K562 (cell line): ENCODE results near the gene RUVBL1. TPM values are rescaled to one million over a fixed set of nuclear protein-coding genes. Genes with fewer than 3 reads are reported as not detected.

Experiments
- ATF3 ChIP-seq, 2 experiments: fragments of 450-650 bp in 1 of 2; sonication (generic) in 1 of 2; formaldehyde crosslinking in 1 of 2; IDR thresholded peaks in 1 of 2; conservative IDR thresholded peaks in 1 of 2; 2 replicates each; pipeline versions ENCODE4 v1.6.1 to v1.8.1; 2016 to 2023; ENCODE audit warnings: mild to moderate bottlenecking in 2 of 2, moderate library complexity in 2 of 2, inconsistent platforms in 1 of 2, missing genetic modification reagents in 1 of 2
- DIDO1 ChIP-seq: fragments of 450-650 bp; IDR thresholded peaks from 2 replicates; pipeline ENCODE4 v1.6.1; 2016; ENCODE audit warnings: low read depth, missing biosample characterization, missing genetic modification characterization
- MAFF ChIP-seq: IDR thresholded peaks from 2 replicates; pipeline ENCODE4 v1.6.1; 2012; ENCODE audit warnings: low read length, improper control_type of control experiment
- MAX ChIP-seq: sonication (generic); formaldehyde crosslinking; IDR thresholded peaks from 2 replicates; pipeline ENCODE4 v1.9.0; 2022; ENCODE audit warnings: mild to moderate bottlenecking, missing genetic modification reagents
- MAZ ChIP-seq, 2 experiments: fragments of 450-650 bp in 1 of 2; sonication (generic) in 1 of 2; formaldehyde crosslinking; IDR thresholded peaks in 1 of 2; conservative IDR thresholded peaks in 1 of 2; 2 replicates each; pipeline versions ENCODE4 v1.4.0 to v1.5.0; 2020; ENCODE audit warnings: mild to moderate bottlenecking in 1 of 2, missing genetic modification reagents in 1 of 2
- NCOA1 ChIP-seq: fragments of 450-650 bp; IDR thresholded peaks from 2 replicates; pipeline ENCODE4 v1.6.1; 2016; ENCODE audit warnings: low read depth
- PCBP1 ChIP-seq: fragments of 200-400 bp; formaldehyde crosslinking; IDR thresholded peaks from 2 replicates; pipeline ENCODE4 v1.6.1; 2018; ENCODE audit warnings: mild to moderate bottlenecking, low read depth, low read length; ENCODE audit not compliant: poor library complexity, severe bottlenecking
- RNF2 ChIP-seq: sonication (generic); IDR thresholded peaks from 2 replicates; pipeline ENCODE4 v1.6.1; 2016
- STAG1 ChIP-seq: sonication (generic); formaldehyde crosslinking; IDR thresholded peaks from 2 replicates; pipeline ENCODE4 v1.5.0; 2020; ENCODE audit warnings: missing genetic modification reagents, borderline replicate concordance
- ZBTB17 ChIP-seq: fragments of 450-650 bp; formaldehyde crosslinking; IDR thresholded peaks from 2 replicates; pipeline ENCODE4 v1.4.0; 2020; ENCODE audit warnings: mild to moderate bottlenecking
- ZBTB26 ChIP-seq: fragments of 450-650 bp; formaldehyde crosslinking; IDR thresholded peaks from 2 replicates; pipeline ENCODE4 v1.4.0; 2022; ENCODE audit warnings: missing genetic modification characterization
- ZBTB40 ChIP-seq, 2 experiments: fragments of 450-650 bp in 1 of 2; sonication (generic) in 1 of 2; formaldehyde crosslinking in 1 of 2; IDR thresholded peaks; 2 replicates each; pipeline versions ENCODE4 v1.7.1 to v1.9.0; 2016 to 2022; ENCODE audit warnings: inconsistent platforms in 1 of 2, mild to moderate bottlenecking in 1 of 2, missing genetic modification reagents in 1 of 2
- ZNF24 ChIP-seq: fragments of 450-650 bp; IDR thresholded peaks from 2 replicates; pipeline ENCODE4 v1.6.1; 2016
- ZNF778 ChIP-seq: fragments of 450-650 bp; formaldehyde crosslinking; IDR thresholded peaks from 2 replicates; pipeline ENCODE4 v1.4.0; 2020; ENCODE audit warnings: mild to moderate bottlenecking, moderate library complexity
- polyA plus RNA-seq, 8 experiments: library from polyadenylated mRNA; depleted of rRNA in 4 of 8; stranded (reverse) in 5 of 8; unstranded in 3 of 8; fragments of >200 nt; fragmentation: Nextera tagmentation in 2 of 8; fragmentation: Illumina TruSeq in 1 of 8; extraction: Ambion mirVana in 2 of 8; extraction: Trizol in 1 of 8; gene quantifications; 2 replicates each; pipeline versions ENCODE4 v1.2.1 to v1.2.3, GENCODE V29; 2011 to 2014; ENCODE audit warnings: inconsistent platforms in 1 of 8, missing spikeins in 1 of 8
- total RNA-seq, 7 experiments: library from RNA; depleted of rRNA in 6 of 7; stranded (reverse); fragments of >200 nt in 6 of 7; fragmentation: Illumina TruSeq in 2 of 7; extraction: Trizol in 2 of 7; gene quantifications; 2 replicates each; pipeline versions ENCODE4 v1.2.1 to v1.2.3, GENCODE V29; 2011 to 2021; ENCODE audit warnings: low replicate concordance in 1 of 7

RUVBL1 gene
- total and polyA plus RNA-seq, 9 of the 15 experiments (the other 6 are each of a cell fraction or from before 2014, with no cell fraction given): 20.7 to 147 (median 113) TPM

GRCh38 chr3:128153156-128154041, 29.8 kb upstream of the RUVBL1 start, which contains the start of gene EEFSEC (continued):
- TF ChIP-seq ZBTB40 (IDR thresholded peaks at IDR 0.05) (peak; percentile 93), ZBTB40 (CRISPR knock-in tag; IDR thresholded peaks at IDR 0.05) (no peak), STAG1 (0 out of 2 replicates have a peak, but pooled peaks have one; percentile 10), ATF3 (IDR thresholded peaks at IDR 0.05) (no peak), ATF3 (CRISPR knock-in tag; conservative IDR thresholded peaks at IDR 0.05) (no peak), ZNF778 (CRISPR knock-in tag) (no peak), PCBP1 (peak; percentile 38), NCOA1 (peak; percentile 89), MAZ (CRISPR knock-in tag; conservative IDR thresholded peaks at IDR 0.05 in 1 of 2, IDR thresholded peaks at IDR 0.05 in 1 of 2) (peak; percentile 86 to 91), MAFF (no peak), ZBTB17 (CRISPR knock-in tag) (no peak), ZBTB26 (CRISPR knock-in tag) (0 out of 2 replicates have a peak, but pooled peaks have one; percentile 45), ZNF24 (no peak), RNF2 (peak; percentile 46; the same call in 1 of the 2 replicates), DIDO1 (tag) (0 out of 2 replicates have a peak, but pooled peaks have one; percentile 51), MAX (CRISPR knock-in tag) (peak; percentile 70)
